HepG2 (cell line): ENCODE data around the gene NEU4. TPM values are rescaled to one million over a fixed set of nuclear protein-coding genes. Genes with fewer than 3 reads are reported as not detected.

Experiments used
- MAFK ChIP-seq, 2 experiments: IDR thresholded peaks in 1 of 2; conservative IDR thresholded peaks in 1 of 2; 2 replicates each; pipeline ENCODE4 v1.6.1; 2011; ENCODE audit warnings: improper control_type of control experiment in 2 of 2, low read length in 2 of 2
- TFDP2 ChIP-seq: sonication (generic); formaldehyde crosslinking; IDR thresholded peaks from 2 replicates; pipeline ENCODE4 v1.4.0; 2020; ENCODE audit warnings: missing genetic modification reagents
- TRIM24 ChIP-seq: sonication (generic); formaldehyde crosslinking; IDR thresholded peaks from 2 replicates; pipeline ENCODE4 v1.8.0; 2022; ENCODE audit warnings: mild to moderate bottlenecking, missing genetic modification reagents
- U2AF1 ChIP-seq: fragments of 200-400 bp; formaldehyde crosslinking; optimal IDR thresholded peaks from 2 replicates; pipeline ENCODE3; 2017; ENCODE audit warnings: mild to moderate bottlenecking, low read depth, low read length
- WIZ ChIP-seq: sonication (generic); formaldehyde crosslinking; IDR thresholded peaks from 2 replicates; pipeline ENCODE4 v1.5.1; 2020; ENCODE audit warnings: mild to moderate bottlenecking, missing genetic modification reagents
- polyA plus RNA-seq, 8 experiments: library from polyadenylated mRNA; depleted of rRNA in 3 of 8; stranded (reverse) in 7 of 8; unstranded in 1 of 8; fragments of >200 nt; fragmentation: Illumina TruSeq in 4 of 8; extraction: Trizol in 4 of 8; gene quantifications; 2 replicates each; pipeline versions ENCODE4 v1.2.1 to v1.2.3, GENCODE V29; 2011 to 2016; ENCODE audit warnings: low read depth in 4 of 8, missing spikeins in 1 of 8, mixed read lengths in 1 of 8; ENCODE audit not compliant: insufficient read depth in 1 of 8
- total RNA-seq, 5 experiments: library from RNA; depleted of rRNA; stranded (reverse); fragments of >200 nt; fragmentation: Illumina TruSeq; extraction: Trizol; gene quantifications; 2 replicates each; pipeline ENCODE4 v1.2.3, GENCODE V29; 2016; ENCODE audit warnings: low read depth in 1 of 5
- TF ChIP-seq, protein P1 (sequence below): sonication (generic); formaldehyde crosslinking; IDR thresholded peaks from 2 replicates; pipeline ENCODE4 v1.8.1; 2023; ENCODE audit warnings: missing genetic modification reagents, mild to moderate bottlenecking, borderline replicate concordance
- TF ChIP-seq, protein P2 (sequence below): sonication (generic); formaldehyde crosslinking; IDR thresholded peaks from 2 replicates; pipeline ENCODE4 v1.5.0; 2020; ENCODE audit warnings: mild to moderate bottlenecking, missing genetic modification reagents
- TF ChIP-seq, protein P3 (sequence below): sonication (generic); formaldehyde crosslinking; IDR thresholded peaks from 2 replicates; pipeline ENCODE4 v1.9.0; 2021; ENCODE audit warnings: missing genetic modification reagents, borderline replicate concordance

The NEU4 gene
- total and polyA plus RNA-seq, 2 of the 13 experiments (the other 11 are each of a cell fraction or from before 2014, with no cell fraction given), result 53.5 to 107 TPM

GRCh38 chr2:241762933-241763369 lies 46.0 kb upstream of the NEU4 start (continued):
- no peak for TF ChIP-seq U2AF1
- TF ChIP-seq, protein P1, sequence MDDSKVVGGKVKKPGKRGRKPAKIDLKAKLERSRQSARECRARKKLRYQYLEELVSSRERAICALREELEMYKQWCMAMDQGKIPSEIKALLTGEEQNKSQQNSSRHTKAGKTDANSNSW (CRISPR knock-in tag), result no peak
- TF ChIP-seq, protein P2, sequence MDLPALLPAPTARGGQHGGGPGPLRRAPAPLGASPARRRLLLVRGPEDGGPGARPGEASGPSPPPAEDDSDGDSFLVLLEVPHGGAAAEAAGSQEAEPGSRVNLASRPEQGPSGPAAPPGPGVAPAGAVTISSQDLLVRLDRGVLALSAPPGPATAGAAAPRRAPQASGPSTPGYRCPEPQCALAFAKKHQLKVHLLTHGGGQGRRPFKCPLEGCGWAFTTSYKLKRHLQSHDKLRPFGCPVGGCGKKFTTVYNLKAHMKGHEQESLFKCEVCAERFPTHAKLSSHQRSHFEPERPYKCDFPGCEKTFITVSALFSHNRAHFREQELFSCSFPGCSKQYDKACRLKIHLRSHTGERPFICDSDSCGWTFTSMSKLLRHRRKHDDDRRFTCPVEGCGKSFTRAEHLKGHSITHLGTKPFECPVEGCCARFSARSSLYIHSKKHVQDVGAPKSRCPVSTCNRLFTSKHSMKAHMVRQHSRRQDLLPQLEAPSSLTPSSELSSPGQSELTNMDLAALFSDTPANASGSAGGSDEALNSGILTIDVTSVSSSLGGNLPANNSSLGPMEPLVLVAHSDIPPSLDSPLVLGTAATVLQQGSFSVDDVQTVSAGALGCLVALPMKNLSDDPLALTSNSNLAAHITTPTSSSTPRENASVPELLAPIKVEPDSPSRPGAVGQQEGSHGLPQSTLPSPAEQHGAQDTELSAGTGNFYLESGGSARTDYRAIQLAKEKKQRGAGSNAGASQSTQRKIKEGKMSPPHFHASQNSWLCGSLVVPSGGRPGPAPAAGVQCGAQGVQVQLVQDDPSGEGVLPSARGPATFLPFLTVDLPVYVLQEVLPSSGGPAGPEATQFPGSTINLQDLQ (CRISPR knock-in tag), result no peak
- TF ChIP-seq TRIM24 (CRISPR knock-in tag), result no peak
- TF ChIP-seq WIZ (CRISPR knock-in tag), result no peak
- TF ChIP-seq, protein P3, sequence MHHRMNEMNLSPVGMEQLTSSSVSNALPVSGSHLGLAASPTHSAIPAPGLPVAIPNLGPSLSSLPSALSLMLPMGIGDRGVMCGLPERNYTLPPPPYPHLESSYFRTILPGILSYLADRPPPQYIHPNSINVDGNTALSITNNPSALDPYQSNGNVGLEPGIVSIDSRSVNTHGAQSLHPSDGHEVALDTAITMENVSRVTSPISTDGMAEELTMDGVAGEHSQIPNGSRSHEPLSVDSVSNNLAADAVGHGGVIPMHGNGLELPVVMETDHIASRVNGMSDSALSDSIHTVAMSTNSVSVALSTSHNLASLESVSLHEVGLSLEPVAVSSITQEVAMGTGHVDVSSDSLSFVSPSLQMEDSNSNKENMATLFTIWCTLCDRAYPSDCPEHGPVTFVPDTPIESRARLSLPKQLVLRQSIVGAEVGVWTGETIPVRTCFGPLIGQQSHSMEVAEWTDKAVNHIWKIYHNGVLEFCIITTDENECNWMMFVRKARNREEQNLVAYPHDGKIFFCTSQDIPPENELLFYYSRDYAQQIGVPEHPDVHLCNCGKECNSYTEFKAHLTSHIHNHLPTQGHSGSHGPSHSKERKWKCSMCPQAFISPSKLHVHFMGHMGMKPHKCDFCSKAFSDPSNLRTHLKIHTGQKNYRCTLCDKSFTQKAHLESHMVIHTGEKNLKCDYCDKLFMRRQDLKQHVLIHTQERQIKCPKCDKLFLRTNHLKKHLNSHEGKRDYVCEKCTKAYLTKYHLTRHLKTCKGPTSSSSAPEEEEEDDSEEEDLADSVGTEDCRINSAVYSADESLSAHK, result no peak
- TF ChIP-seq TFDP2 (CRISPR knock-in tag), result no peak
- TF ChIP-seq MAFK (conservative IDR thresholded peaks at IDR 0.05 in 1 of 2, IDR thresholded peaks at IDR 0.05 in 1 of 2; ENCODE audit: low read length in 2 of 2), result no peak
